NCI-H146 (cell line): ENCODE results near the gene MDH1B.
"Not testable (repeated sequence)": the region's sequence is repeated elsewhere in the genome, so short reads cannot be mapped to it uniquely, and the experiment has no call there.

Experiments used
- DNase-seq: peaks from one replicate; lab custom pipeline; 2025; lab: John Stamatoyannopoulos, UW

Gene MDH1B

DNA sequence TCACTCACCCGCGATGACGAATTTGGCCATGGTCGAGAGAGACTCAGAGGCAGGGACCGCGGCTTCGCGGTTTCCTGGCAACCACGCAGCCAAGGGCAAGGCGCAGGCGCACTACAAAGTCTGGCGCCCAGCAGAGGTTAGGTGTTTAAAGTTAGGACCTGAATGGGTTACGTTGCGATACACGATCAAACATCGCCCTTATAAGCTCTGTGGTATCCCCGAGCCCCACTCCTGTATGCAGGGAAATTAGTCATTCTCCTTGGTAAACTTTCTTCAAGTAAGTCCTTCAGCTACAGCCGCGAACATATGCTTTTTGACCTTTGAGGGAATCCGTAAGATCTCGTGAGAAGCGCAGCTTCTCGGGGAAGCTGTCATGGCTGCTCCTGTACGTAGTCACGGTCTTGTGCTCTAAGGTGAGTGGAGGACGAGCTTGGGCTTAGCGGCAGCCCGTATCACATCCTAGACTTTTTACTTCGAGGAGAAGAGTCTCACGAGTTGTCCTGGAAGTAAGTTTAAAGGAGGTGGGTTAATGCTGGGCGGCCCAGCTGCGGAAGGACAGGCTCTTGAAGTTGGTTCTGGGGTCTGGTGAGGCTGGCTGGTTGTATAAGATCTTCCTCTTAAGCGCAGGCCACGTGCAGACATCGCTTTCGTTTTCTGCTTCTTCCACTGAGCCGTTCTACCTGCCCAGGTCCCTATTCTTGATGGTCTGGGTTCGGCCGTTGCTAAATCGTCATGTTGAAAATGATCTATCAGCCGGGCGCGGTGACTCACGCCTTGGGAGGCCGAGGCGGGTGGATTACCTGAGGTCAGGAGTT lies at the start of gene MDH1B, which contains the start of gene FASTKD2:
MDH1B (minus strand) TSS at position 87 of the 815 bp plus-strand sequence; CDS start at position 30, 57 bp downstream.
FASTKD2 (plus strand) TSS at position 365 of the 815 bp plus-strand sequence. CDS start 1,088 bp downstream, outside the sequence.
- peak; percentile 72 for DNase-seq

GRCh38 chr2:206814498-206814897 lies 49.4 kb upstream of the MDH1B start:
- DNase-seq: no peak

- DNase-seq: not testable (repeated sequence)
Measured at GRCh38 chr2:206812471-206812870, 47.3 kb upstream of the MDH1B start.

- DNase-seq: not testable (repeated sequence)
Measured at GRCh38 chr2:206807624-206808023, 42.5 kb upstream of the MDH1B start.

GRCh38 chr2:206805887-206806607 lies 40.9 kb upstream of the MDH1B start:
- no peak for DNase-seq

DNA sequence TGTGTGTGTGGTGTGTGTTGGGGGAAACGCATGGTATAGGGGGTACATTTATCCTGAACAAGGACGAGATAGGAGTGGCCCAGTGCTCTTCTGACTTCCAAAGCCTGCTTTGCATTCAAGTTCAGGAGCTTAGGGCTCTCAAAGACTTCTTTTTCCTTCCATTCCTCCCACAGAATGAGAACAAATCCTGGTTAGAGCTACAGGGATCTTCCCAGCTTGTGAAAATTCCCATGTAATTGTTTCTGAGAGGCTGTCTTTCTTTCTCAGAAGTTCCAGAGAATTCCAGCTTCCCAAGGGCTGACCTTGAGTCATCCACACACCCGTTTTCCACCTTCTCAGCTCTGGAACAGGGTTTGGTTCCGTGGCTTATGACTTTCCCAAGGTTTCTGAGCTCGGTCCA lies 39.2 kb upstream of the MDH1B start:
- DNase-seq: no peak

- no peak for DNase-seq
Measured at GRCh38 chr2:206802654-206803514, 37.8 kb upstream of the MDH1B start.

GRCh38 chr2:206801418-206802189 lies 36.5 kb upstream of the MDH1B start:
- DNase-seq: no peak

GRCh38 chr2:206800506-206801417 lies 35.6 kb upstream of the MDH1B start:
- peak; percentile 48 for DNase-seq

- DNase-seq: no peak
Measured at GRCh38 chr2:206799083-206799482, 34.0 kb upstream of the MDH1B start.

DNA sequence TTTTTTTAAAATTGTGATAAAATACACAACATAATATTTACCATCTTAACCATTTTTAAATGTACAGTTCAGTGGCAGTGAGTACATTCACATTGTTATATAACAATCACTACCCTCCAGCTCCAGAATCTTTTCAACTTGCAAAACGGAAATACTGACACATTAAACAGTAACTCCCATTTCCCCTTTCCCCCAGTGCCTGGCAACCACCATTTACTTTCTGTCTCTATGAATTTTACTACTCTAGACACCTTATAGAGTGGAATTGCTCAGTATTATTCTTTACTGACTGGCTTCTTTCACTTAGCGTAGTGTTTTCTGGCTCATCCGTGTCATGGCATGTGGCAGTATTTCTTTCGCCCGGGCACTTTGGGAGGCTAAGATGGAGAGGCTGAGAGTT lies 32.9 kb upstream of the MDH1B start:
- no peak for DNase-seq

- peak; percentile 9 for DNase-seq
Measured at GRCh38 chr2:206797376-206797775, 32.2 kb upstream of the MDH1B start.

DNA sequence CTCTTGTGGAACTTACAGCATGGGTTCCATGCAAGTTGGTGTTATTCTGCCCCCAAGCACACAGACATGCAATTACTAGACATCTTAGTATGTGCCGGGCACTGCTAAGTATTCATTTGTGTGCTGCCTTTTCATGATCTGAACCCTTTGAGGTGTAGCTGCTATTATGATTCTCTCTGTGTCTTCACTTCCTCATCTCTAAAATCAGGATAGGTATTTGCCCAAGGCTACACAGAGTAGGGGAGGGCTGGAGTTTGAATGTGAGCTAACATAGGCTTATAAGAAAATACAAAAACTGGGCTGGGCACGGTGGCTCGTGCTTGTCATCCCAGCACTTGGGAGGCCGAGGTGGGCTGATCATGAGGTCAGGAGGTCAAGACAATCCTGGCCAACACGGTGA lies 27.5 kb upstream of the MDH1B start:
- no peak for DNase-seq

- no peak for DNase-seq
Measured at GRCh38 chr2:206790311-206790935, 25.3 kb upstream of the MDH1B start.

DNA sequence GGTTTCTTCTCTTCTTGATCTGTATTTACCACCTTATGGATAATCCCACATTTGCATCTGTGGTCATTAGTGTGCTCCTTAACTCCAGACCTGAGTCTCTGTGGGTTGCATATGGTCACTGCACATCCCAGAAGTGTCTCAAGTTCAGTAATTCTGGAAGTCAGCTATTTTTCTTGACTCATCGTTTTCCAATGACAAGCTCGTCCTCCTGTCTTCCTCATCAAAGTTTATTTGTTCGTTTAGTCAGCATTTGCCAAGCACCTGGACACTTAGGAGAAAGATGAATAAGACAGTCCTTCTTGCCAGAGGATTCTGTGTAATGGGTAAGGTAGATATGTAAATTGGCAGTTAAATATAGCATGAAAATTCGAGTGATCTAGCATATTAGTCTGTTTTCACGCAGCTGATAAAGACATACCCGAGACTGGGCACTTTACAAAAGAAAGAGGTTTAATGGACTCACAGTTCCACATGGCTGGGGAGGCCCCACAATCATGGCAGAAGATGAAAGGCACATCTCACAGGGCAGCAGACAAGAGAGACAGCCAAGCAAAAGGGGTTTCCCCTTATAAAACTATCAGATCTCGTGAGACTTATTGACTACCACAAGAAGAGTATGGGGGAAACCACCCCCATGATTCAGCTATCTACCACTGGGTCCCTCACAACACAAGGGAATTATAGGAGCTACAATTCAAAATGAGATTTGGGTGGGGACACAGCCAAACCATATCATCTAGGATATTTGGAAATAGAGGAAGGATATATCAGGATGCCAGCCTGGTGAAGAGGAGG lies 19.6 kb upstream of the MDH1B start:
- no peak for DNase-seq

GRCh38 chr2:206783718-206784117 lies 18.6 kb upstream of the MDH1B start:
- no peak for DNase-seq

DNA sequence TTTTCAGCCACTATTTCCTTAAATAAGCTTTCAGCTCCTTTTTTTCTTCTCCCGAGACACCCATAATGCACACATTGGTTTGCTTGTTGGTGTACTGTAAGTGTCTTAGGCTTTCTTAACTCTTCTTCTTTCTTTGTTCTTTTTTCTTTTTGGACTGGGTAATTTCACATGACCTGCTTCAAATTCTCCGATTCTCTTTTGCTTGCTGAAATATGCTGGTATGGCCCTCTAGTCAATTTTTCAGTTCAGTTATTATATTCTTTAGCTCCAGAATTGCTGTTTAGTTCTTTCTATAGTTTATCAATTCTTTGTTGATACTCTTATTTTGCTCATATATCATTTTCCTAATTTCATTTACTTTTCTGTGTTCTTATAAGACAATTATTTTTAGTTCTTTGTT lies 15.5 kb upstream of the MDH1B start:
- no peak for DNase-seq

DNA sequence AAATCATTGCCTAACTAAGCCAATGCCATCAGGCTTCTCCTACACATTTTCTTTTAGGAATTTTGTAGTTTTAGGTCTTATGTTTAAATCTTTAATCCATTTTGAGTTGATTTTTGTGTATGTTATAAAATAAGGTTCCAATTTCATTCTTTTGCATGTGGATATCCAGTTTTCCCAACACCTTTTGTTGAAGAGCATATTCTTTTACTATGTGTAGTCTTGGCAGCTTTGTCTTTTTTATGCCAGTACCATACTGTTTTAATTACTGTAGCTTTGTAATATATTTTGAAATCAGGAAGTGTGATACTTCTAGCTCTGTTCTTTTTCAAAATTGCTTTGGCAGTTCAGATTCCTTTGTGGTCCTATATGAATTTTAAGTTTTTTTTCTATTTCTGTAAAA lies 11.3 kb upstream of the MDH1B start:
- no peak for DNase-seq

DNA sequence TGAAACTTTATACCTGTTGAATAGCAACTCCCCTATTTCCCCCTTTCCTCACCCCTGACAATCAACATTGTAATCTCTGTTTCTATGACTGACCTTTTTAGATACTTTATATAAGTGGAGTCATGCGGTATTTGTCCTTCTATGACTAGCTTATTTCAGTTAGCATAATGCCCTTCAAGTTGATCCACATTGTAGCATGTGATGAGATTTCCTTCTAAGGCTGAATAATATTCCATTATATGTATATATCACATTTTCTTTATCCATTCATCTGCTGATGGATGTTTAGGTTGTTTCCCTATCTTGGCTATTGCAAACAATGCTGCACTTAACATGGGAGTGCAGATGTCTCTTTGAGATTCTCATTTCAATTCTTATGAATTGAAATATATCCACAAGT lies 9.7 kb upstream of the MDH1B start:
- DNase-seq: no peak
